Left ventricle myocardium inferior (tissue), 1 donor: ENCODE results near the gene ABHD17A. TPM values are rescaled to one million over a fixed set of nuclear protein-coding genes. Genes with fewer than 3 reads are reported as not detected.

Experiments used
- DNase-seq: peaks from one replicate; pipeline ENCODE4 v3.0.0-alpha.2; 2020
- H3K27ac ChIP-seq: fragments of 200-600 bp; replicated peaks from 2 replicates; pipeline ENCODE4 v1.8.0; 2021
- H3K27me3 ChIP-seq: fragments of 200-600 bp; 2 replicates; pipeline ENCODE4 v1.8.0; 2021; ENCODE audit warnings: low read depth
- H3K36me3 ChIP-seq: fragments of 200-600 bp; 2 replicates; pipeline ENCODE4 v1.8.0; 2021
- H3K4me1 ChIP-seq: fragments of 200-600 bp; 2 replicates; pipeline ENCODE4 v1.8.0; 2021
- H3K4me3 ChIP-seq: fragments of 200-600 bp; 2 replicates; pipeline ENCODE4 v1.8.0; 2021; ENCODE audit warnings: mild to moderate bottlenecking, moderate library complexity
- H3K9me3 ChIP-seq: fragments of 200-600 bp; replicated peaks from 2 replicates; pipeline ENCODE4 v1.8.0; 2021
- intact Hi-C: fragments of 100-400 bp; cut with micrococcal nuclease; formaldehyde crosslinking; loops from one replicate; pipeline ENCODE4 v1.11.0; 2022
- total RNA-seq: library from RNA; stranded (reverse); fragmentation: NEBNext Ultra II Directional; extraction: Animal tissue kit (Norgen Biotek cat#: 25700); gene quantifications from one replicate; pipeline ENCODE4 v1.2.1, GENCODE V29; 2021
- TF ChIP-seq, protein P1 (sequence below): fragments of 200-600 bp; IDR thresholded peaks from 2 replicates; pipeline ENCODE4 v1.8.0; 2021; ENCODE audit warnings: antibody characterized with exemption, mild to moderate bottlenecking, borderline replicate concordance
- donor health status: DM: no; HTN: yes; CAD: no; lungs with severe emphysema.

ABHD17A gene
- total RNA-seq, 1 donor from 2014 or later = 55.6 TPM

DNA sequence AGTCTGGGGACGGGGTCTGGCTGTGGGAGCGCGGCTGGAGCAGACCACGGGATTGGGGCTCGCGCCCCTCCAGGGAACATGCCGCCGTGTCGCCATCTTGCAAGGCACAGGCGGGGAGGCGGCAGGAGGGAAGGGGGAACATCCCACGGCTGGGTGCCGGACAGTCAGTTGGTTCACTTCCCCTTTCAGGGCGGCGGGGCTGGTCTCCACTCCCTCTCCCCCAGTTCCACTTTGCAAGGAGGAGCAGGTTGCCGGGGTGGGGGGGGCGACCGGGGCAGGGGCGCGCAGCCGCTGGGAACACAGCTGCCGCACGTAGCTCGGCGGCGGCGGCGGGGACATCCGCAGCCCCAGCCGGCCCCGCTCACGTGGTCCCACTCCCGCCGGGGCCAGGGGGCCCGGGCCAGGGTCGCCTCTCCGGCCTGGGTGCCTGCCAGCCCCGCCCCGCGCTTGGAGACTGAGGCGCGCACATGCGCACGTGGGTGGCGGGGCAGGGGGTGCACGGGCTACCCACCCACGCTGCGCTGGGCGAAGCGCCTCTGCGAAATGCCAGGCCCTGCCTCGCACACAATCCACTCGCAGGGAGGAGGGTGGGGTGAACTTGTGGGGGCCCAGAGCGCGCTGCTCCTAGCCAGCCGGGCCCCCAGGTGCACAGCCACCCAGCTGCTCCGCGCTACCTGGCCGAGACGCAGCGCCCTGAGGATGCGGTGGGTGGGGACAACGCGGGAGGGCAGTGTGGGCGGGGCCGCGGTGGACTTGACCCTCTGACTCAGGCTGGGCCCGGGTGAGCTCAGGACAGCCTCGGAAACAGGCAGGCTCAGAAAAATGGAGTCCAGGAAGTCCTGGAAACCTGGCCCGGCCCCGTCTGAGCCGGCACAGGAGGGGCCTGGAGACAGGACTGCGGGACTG lies 28.3 kb downstream of the ABHD17A start:
- DNase-seq = peak; percentile 82
- TF ChIP-seq, protein P1, sequence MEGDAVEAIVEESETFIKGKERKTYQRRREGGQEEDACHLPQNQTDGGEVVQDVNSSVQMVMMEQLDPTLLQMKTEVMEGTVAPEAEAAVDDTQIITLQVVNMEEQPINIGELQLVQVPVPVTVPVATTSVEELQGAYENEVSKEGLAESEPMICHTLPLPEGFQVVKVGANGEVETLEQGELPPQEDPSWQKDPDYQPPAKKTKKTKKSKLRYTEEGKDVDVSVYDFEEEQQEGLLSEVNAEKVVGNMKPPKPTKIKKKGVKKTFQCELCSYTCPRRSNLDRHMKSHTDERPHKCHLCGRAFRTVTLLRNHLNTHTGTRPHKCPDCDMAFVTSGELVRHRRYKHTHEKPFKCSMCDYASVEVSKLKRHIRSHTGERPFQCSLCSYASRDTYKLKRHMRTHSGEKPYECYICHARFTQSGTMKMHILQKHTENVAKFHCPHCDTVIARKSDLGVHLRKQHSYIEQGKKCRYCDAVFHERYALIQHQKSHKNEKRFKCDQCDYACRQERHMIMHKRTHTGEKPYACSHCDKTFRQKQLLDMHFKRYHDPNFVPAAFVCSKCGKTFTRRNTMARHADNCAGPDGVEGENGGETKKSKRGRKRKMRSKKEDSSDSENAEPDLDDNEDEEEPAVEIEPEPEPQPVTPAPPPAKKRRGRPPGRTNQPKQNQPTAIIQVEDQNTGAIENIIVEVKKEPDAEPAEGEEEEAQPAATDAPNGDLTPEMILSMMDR = no peak
- intact Hi-C loops = no loop called here
- no peaks in the 10 kb centered on the region for H3K27me3 ChIP-seq
- H3K27ac ChIP-seq = peak overlapping the region; percentile 96
- H3K4me1 ChIP-seq = peaks cover 98% of the 10 kb centered on the region
- no peaks in the 10 kb centered on the region for H3K36me3 ChIP-seq
- peak overlapping the region; percentile 69 for H3K4me3 ChIP-seq
- no peaks in the 10 kb centered on the region for H3K9me3 ChIP-seq

GRCh38 chr19:1856345-1856697 lies 29.0 kb downstream of the ABHD17A start:
- H3K9me3 ChIP-seq = no peaks in the 10 kb centered on the region
- TF ChIP-seq, protein P1 = no peak
- H3K27ac ChIP-seq = peak overlapping the region; percentile 96
- H3K27me3 ChIP-seq = no peaks in the 10 kb centered on the region
- H3K4me3 ChIP-seq = peak overlapping the region; percentile 69
- DNase-seq = no peak
- H3K4me1 ChIP-seq = peaks cover 96% of the 10 kb centered on the region
- H3K36me3 ChIP-seq = no peaks in the 10 kb centered on the region
- intact Hi-C loops = no loop called here

DNA sequence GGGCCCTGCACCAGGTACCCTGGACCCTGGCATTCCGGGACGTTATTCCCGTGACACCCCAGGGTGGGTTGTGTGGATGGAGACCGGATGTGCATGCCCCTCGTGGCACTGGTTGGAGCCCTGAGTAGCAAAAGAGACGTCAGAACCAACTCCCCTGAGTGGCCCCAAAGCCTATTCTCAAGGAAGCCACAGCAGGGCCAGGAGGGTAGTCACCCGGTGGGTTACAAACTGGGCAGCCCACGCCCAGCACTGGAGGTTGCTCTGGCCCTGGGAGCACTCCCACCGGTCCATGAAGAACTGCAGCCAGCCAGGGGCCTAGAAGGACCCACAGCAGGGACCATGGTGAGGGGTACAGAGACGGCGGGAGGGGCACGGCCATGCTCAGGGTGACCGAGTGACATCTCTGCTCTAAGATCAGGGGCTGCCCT lies 29.5 kb downstream of the ABHD17A start:
- Histone ChIP-seq H3K9me3 (no peaks in the 10 kb centered on the region), H3K36me3 (no peaks in the 10 kb centered on the region), H3K4me3 (peak overlapping the region; percentile 69), H3K27ac (peak overlapping the region; percentile 96), H3K4me1 (peaks cover 91% of the 10 kb centered on the region), H3K27me3 (no peaks in the 10 kb centered on the region)
- TF ChIP-seq, protein P1 = no peak
- no peak for DNase-seq
- intact Hi-C loops = no loop called here

DNA sequence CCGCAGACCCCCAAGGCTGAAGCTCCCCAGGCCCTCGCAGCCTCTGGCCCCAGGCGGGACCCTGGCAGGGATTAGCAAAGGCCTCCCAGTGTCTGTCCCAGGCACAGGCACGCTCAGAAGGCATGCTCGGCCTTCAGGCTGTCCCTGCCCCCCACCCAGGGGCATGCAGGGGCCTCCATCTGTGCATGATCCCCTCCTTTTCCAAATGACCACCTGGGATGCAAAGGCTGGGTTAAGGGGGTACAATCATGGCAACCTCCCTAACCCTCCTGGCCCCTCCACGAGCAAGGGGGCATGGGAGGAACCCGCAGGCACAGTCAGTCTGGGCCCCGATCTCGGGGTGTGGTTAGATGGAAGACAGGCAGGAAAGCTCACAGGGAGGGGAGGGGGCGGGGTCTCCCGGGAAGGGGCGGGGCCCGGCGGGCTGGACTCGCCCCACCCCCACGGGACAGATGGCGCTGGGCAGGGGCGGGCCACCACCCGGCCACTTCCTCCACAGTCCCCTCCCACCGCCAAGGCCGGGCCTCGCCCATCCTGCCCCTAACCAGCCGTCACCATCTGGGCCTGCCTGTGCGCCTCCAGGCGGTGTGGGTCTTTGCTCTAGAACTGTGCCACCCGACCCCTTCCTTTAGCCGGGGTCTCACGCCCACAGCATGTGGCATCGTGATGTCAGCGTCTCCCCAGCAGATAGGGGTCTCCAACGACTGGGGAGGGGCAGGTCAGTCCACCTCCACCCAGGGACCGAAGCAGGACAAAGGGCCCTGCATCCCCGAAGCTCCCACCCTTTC lies 30.1 kb downstream of the ABHD17A start:
- intact Hi-C loops = no loop called here
- H3K27me3 ChIP-seq = no peaks in the 10 kb centered on the region
- H3K36me3 ChIP-seq = no peaks in the 10 kb centered on the region
- TF ChIP-seq, protein P1 = no peak
- H3K9me3 ChIP-seq = no peaks in the 10 kb centered on the region
- peak overlapping the region; percentile 96 for H3K27ac ChIP-seq
- peak; percentile 93 for DNase-seq
- peak overlapping the region; percentile 69 for H3K4me3 ChIP-seq
- H3K4me1 ChIP-seq = peaks cover 85% of the 10 kb centered on the region

- Histone ChIP-seq H3K27ac (peak overlapping the region; percentile 96), H3K4me1 (peaks cover 78% of the 10 kb centered on the region)
These were observed 30.7 kb downstream of the ABHD17A start for GRCh38 chr19:1854542-1855039.

More at GRCh38 chr19:1854542-1855039, 30.7 kb downstream of the ABHD17A start:
- TF ChIP-seq, protein P1 = no peak
- Histone ChIP-seq H3K36me3 (no peaks in the 10 kb centered on the region), H3K9me3 (no peaks in the 10 kb centered on the region), H3K27me3 (no peaks in the 10 kb centered on the region), H3K4me3 (peak overlapping the region; percentile 69)
- peak; percentile 74 for DNase-seq
- intact Hi-C loops = no loop called here
